SK-N-SH (cell line): ENCODE measurements around the gene CCDC91. TPM values are rescaled to one million over a fixed set of nuclear protein-coding genes. Genes with fewer than 3 reads are reported as not detected.

Experiments used
- CTCF ChIA-PET: fragments of 300-600, 350-600 bp; formaldehyde crosslinking; extraction: SDS; loops from one replicate; lab custom pipeline; 2021; lab: Yijun Ruan, JAX
- POLR2A ChIA-PET: fragments of 350-600 bp; sonication (Branson Sonifier 250); formaldehyde crosslinking; extraction: SDS; loops from one replicate; lab custom pipeline; 2020; ENCODE audit warnings: antibody characterized with exemption, inconsistent platforms; lab: Yijun Ruan, JAX
- DNase-seq: peaks from one replicate; pipeline ENCODE4 v3.0.0; 2012
- H2AFZ ChIP-seq: fragments of 200-600 bp; sonication (generic); 2 replicates; pipeline ENCODE4 v1.8.1; 2016; ENCODE audit warnings: antibody characterized with exemption, mild to moderate bottlenecking, low read depth
- H3F3A ChIP-seq: fragments of 200-600 bp; sonication (generic); replicated peaks from 2 replicates; pipeline ENCODE3; 2016; ENCODE audit warnings: antibody characterized with exemption, mild to moderate bottlenecking; ENCODE audit not compliant: insufficient read depth
- H3K27ac ChIP-seq, 2 experiments: fragments of 200-500 bp in 1 of 2; fragments of 200-600 bp in 1 of 2; sonication (Bioruptor generic) in 1 of 2; sonication (generic), shearing (Covaris generic) in 1 of 2; 2 replicates each; pipeline versions ENCODE4 v1.5.1 to v1.6.1; 2014 to 2016; ENCODE audit warnings: low read depth in 2 of 2, inconsistent platforms in 1 of 2, low read length in 1 of 2, mild to moderate bottlenecking in 1 of 2, mixed read lengths in 1 of 2
- H3K27me3 ChIP-seq: fragments of 200-600 bp; sonication (generic), shearing (Covaris generic); 2 replicates; pipeline ENCODE4 v1.6.1; 2016; ENCODE audit warnings: mixed run types; ENCODE audit not compliant: insufficient read depth
- H3K36me3 ChIP-seq, 2 experiments: fragments of 200-500 bp in 1 of 2; fragments of 200-600 bp in 1 of 2; sonication (Bioruptor generic) in 1 of 2; sonication (generic) in 1 of 2; replicated peaks in 1 of 2; 2 replicates each; pipeline versions ENCODE3 to v1.5.1; 2014 to 2016; ENCODE audit warnings: low read length in 1 of 2, mild to moderate bottlenecking in 1 of 2; ENCODE audit not compliant: insufficient read depth in 2 of 2, control insufficient read depth in 1 of 2
- H3K4me1 ChIP-seq, 2 experiments: fragments of 200-500 bp in 1 of 2; fragments of 200-600 bp in 1 of 2; sonication (Bioruptor generic) in 1 of 2; sonication (generic), shearing (Covaris generic) in 1 of 2; 2 replicates each; pipeline versions ENCODE4 v1.5.1 to v1.6.1; 2014 to 2016; ENCODE audit warnings: low read depth in 1 of 2, low read length in 1 of 2, mixed run types in 1 of 2; ENCODE audit not compliant: insufficient read depth in 2 of 2, control insufficient read depth in 1 of 2
- H3K4me2 ChIP-seq: fragments of 200-600 bp; sonication (generic), shearing (Covaris generic); 2 replicates; pipeline ENCODE4 v1.6.1; 2017; ENCODE audit warnings: mixed run types
- H3K4me3 ChIP-seq, 2 experiments: fragments of 200-500 bp in 1 of 2; fragments of 200-600 bp in 1 of 2; sonication (Bioruptor generic) in 1 of 2; sonication (generic), shearing (Covaris generic) in 1 of 2; 2 replicates each; pipeline versions ENCODE4 v1.5.1 to v1.8.1; 2014 to 2016; ENCODE audit warnings: low read depth in 2 of 2, inconsistent platforms in 1 of 2, low read length in 1 of 2, mild to moderate bottlenecking in 1 of 2, mixed read lengths in 1 of 2, moderate library complexity in 1 of 2
- H3K79me2 ChIP-seq: fragments of 200-600 bp; sonication (generic); 2 replicates; pipeline ENCODE4 v1.8.1; 2017; ENCODE audit warnings: mild to moderate bottlenecking; ENCODE audit not compliant: insufficient read depth
- H3K9ac ChIP-seq: fragments of 200-600 bp; sonication (generic); 2 replicates; pipeline ENCODE4 v1.6.1; 2017; ENCODE audit warnings: mixed run types
- H3K9me2 ChIP-seq: fragments of 200-600 bp; sonication (generic); 2 replicates; pipeline ENCODE4 v1.6.1; 2017; ENCODE audit warnings: mixed run types
- H3K9me3 ChIP-seq: fragments of 200-600 bp; sonication (generic); 2 replicates; pipeline ENCODE4 v1.6.1; 2017; ENCODE audit warnings: mixed run types, mild to moderate bottlenecking, moderate library complexity
- H4K20me1 ChIP-seq: fragments of 200-600 bp; sonication (generic); 2 replicates; pipeline ENCODE4 v1.6.1; 2017; ENCODE audit warnings: mild to moderate bottlenecking, mixed run types; ENCODE audit not compliant: insufficient read depth
- CHD2 ChIP-seq: fragments of 150-350 bp; IDR thresholded peaks from 2 replicates; pipeline ENCODE4 v1.6.1; 2018; ENCODE audit warnings: low read length; ENCODE audit not compliant: partially characterized antibody
- CTCF ChIP-seq: fragments of 200-600 bp; sonication (generic); IDR thresholded peaks from 2 replicates; pipeline ENCODE4 v1.6.1; 2017; ENCODE audit warnings: antibody characterized with exemption, mild to moderate bottlenecking, moderate library complexity
- FOSL2 ChIP-seq: IDR thresholded peaks from 2 replicates; pipeline ENCODE4 v1.4.0; 2012; ENCODE audit warnings: low read depth, mild to moderate bottlenecking, moderate library complexity, borderline replicate concordance
- GATA2 ChIP-seq: sonication (generic); formaldehyde crosslinking; IDR thresholded peaks from 2 replicates; pipeline ENCODE4 v1.5.0; 2020; ENCODE audit warnings: mild to moderate bottlenecking, missing genetic modification reagents
- MXI1 ChIP-seq: IDR thresholded peaks from 2 replicates; pipeline ENCODE4 v1.6.1; 2012; ENCODE audit warnings: mild to moderate bottlenecking, low read depth, low read length, improper control_type of control experiment
- PBX3 ChIP-seq: IDR thresholded peaks from 2 replicates; pipeline ENCODE4; 2012
- RAD21 ChIP-seq: IDR thresholded peaks from 2 replicates; pipeline ENCODE4 v1.6.1; 2012; ENCODE audit warnings: mild to moderate bottlenecking, low read length
- WGBS: methylation state at CpG from one replicate; pipeline ENCODE4 v1.1.6; 2017; ENCODE audit warnings: low lambda C conversion rate; 5-methylcytosine and 5-hydroxymethylcytosine counted together
- polyA plus RNA-seq, 3 experiments: library from polyadenylated mRNA; depleted of rRNA; stranded (reverse); fragments of >200 nt; gene quantifications; 2 replicates each; pipeline ENCODE4 v1.2.3, GENCODE V29; 2012
- TF ChIP-seq, protein P1 (sequence below): IDR thresholded peaks from 2 replicates; pipeline ENCODE4 v1.4.0; 2012; ENCODE audit warnings: low read depth, borderline replicate concordance
- TF ChIP-seq, protein P2 (sequence below): IDR thresholded peaks from 2 replicates; pipeline ENCODE4 v1.6.1; 2012; ENCODE audit warnings: mild to moderate bottlenecking, low read depth, low read length, moderate library complexity

CCDC91 gene
- polyA plus RNA-seq, 1 of the 3 experiments (the other 2 are of a cell fraction): 13.0 TPM

DNA sequence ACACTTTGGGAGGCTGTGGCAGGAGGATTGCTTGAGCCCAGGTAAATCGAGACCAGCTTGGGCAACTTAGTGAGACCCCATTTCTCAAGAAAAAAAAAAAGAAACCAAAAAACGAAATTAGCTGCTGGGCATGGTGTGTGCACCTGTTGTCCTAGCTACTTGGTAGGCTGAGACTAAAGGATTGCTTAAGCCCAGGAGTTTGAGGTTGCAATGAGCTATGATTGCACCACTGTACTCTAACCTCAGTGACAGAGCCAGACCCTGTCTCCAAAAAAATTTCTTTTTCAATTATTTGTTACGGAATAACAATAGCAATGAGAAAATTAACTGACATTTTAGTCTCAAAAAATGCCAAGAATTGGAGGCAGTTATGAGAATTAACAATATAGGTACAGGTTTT, 128.0 kb downstream of the CCDC91 start:
- Histone ChIP-seq H4K20me1 (no peaks in the 10 kb centered on the region), H2AFZ (no peak overlapping the region), H3K79me2 (no peaks in the 10 kb centered on the region), H3K9me3 (0 out of 2 replicates have a peak, but pooled peaks cover 5% of the 10 kb centered on the region), H3K36me3 (peaks cover 13 to 25% of the 10 kb centered on the region in 2 experiments), H3F3A (peaks cover 5% of the 10 kb centered on the region), H3K4me3 (no peak overlapping the region), H3K27ac (no peak overlapping the region), H3K9me2 (no peaks in the 10 kb centered on the region), H3K27me3 (no peaks in the 10 kb centered on the region), H3K9ac (no peak overlapping the region), H3K4me1 (peaks cover 0 to 7% of the 10 kb centered on the region in 2 experiments; a peak in 2 of 4 replicates), H3K4me2 (no peak overlapping the region)
- ChIA-PET POLR2A (no interaction called here), CTCF (interaction anchor here (1.0 kb wide), 1 partner anchor 373 kb away, joined by 4 read pairs; no protein-coding TSS in a partner anchor)
- TF ChIP-seq, protein P1, sequence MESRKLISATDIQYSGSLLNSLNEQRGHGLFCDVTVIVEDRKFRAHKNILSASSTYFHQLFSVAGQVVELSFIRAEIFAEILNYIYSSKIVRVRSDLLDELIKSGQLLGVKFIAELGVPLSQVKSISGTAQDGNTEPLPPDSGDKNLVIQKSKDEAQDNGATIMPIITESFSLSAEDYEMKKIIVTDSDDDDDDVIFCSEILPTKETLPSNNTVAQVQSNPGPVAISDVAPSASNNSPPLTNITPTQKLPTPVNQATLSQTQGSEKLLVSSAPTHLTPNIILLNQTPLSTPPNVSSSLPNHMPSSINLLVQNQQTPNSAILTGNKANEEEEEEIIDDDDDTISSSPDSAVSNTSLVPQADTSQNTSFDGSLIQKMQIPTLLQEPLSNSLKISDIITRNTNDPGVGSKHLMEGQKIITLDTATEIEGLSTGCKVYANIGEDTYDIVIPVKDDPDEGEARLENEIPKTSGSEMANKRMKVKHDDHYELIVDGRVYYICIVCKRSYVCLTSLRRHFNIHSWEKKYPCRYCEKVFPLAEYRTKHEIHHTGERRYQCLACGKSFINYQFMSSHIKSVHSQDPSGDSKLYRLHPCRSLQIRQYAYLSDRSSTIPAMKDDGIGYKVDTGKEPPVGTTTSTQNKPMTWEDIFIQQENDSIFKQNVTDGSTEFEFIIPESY: no peak
- TF ChIP-seq CHD2 (no peak), MXI1 (no peak), PBX3 (no peak), RAD21 (no peak), GATA2 (CRISPR knock-in tag) (no peak), FOSL2 (no peak), CTCF (no peak)
- TF ChIP-seq, protein P2, sequence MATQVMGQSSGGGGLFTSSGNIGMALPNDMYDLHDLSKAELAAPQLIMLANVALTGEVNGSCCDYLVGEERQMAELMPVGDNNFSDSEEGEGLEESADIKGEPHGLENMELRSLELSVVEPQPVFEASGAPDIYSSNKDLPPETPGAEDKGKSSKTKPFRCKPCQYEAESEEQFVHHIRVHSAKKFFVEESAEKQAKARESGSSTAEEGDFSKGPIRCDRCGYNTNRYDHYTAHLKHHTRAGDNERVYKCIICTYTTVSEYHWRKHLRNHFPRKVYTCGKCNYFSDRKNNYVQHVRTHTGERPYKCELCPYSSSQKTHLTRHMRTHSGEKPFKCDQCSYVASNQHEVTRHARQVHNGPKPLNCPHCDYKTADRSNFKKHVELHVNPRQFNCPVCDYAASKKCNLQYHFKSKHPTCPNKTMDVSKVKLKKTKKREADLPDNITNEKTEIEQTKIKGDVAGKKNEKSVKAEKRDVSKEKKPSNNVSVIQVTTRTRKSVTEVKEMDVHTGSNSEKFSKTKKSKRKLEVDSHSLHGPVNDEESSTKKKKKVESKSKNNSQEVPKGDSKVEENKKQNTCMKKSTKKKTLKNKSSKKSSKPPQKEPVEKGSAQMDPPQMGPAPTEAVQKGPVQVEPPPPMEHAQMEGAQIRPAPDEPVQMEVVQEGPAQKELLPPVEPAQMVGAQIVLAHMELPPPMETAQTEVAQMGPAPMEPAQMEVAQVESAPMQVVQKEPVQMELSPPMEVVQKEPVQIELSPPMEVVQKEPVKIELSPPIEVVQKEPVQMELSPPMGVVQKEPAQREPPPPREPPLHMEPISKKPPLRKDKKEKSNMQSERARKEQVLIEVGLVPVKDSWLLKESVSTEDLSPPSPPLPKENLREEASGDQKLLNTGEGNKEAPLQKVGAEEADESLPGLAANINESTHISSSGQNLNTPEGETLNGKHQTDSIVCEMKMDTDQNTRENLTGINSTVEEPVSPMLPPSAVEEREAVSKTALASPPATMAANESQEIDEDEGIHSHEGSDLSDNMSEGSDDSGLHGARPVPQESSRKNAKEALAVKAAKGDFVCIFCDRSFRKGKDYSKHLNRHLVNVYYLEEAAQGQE: no peak
- 55% methylated on average over 3 of the region's 3 CpGs for WGBS
- no peak for DNase-seq
